ENCODE measurements around the gene MAP2K3. TPM values are rescaled to one million over a fixed set of nuclear protein-coding genes. Genes with fewer than 3 reads are reported as not detected.

The MAP2K3 gene
- total and polyA plus RNA-seq, 2 experiments from 2014 or later: 18.4 to 42.5 TPM

DNA sequence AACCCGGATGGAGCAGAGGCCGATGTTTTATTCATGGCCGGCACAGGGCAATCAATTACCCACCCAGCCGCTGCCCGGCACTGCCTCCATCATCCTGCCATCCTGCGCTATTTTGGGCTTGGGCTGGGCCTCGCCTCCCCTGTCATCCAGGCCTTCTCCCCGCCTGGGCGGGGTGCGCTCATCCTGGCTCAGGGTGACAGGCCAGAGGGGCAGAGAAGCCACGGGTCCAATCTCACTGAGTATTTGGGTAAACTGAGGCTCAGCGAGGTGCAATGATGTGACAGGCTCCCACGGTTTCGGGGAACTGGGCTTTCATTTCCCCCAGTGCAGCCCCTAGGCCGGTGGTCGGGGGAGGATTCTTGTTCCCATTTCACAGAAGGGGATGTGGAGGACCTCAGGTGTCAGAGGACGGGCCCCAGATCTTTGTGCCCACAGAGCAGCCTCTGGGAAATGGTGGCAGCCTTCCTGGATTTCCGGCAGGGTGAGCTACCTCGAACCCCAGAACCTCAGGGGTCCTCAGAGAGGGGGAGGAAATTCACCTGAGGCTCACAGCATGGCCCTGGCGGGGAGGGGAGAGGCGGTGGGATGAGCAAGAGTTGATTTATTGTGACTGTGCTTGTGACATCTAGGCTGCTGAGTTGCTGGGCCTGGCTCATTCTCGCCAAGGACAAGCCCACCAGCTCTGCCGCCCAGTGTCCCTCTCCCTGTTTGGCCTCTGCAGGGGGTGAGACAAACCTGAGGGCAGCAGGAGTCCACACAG lies 67.9 kb downstream of the MAP2K3 start:
- H3K4me3 ChIP-seq: no peak overlapping the region
- no peaks in the 10 kb centered on the region for H3K27me3 ChIP-seq
- no peak overlapping the region for H3K27ac ChIP-seq
- TF ChIP-seq, protein P1, sequence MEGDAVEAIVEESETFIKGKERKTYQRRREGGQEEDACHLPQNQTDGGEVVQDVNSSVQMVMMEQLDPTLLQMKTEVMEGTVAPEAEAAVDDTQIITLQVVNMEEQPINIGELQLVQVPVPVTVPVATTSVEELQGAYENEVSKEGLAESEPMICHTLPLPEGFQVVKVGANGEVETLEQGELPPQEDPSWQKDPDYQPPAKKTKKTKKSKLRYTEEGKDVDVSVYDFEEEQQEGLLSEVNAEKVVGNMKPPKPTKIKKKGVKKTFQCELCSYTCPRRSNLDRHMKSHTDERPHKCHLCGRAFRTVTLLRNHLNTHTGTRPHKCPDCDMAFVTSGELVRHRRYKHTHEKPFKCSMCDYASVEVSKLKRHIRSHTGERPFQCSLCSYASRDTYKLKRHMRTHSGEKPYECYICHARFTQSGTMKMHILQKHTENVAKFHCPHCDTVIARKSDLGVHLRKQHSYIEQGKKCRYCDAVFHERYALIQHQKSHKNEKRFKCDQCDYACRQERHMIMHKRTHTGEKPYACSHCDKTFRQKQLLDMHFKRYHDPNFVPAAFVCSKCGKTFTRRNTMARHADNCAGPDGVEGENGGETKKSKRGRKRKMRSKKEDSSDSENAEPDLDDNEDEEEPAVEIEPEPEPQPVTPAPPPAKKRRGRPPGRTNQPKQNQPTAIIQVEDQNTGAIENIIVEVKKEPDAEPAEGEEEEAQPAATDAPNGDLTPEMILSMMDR (IDR thresholded peaks at IDR 0.05; ENCODE audit: low read depth, low read length): no peak
- peaks cover 15% of the 10 kb centered on the region for H3K4me1 ChIP-seq (ENCODE audit: low read depth)
- DNase-seq (ENCODE audit: low read depth in 1 of 2, low spot score in 1 of 2): no peak
- H3K9me3 ChIP-seq (ENCODE audit: low read depth): no peaks in the 10 kb centered on the region
- no peaks in the 10 kb centered on the region for H3K36me3 ChIP-seq

DNA sequence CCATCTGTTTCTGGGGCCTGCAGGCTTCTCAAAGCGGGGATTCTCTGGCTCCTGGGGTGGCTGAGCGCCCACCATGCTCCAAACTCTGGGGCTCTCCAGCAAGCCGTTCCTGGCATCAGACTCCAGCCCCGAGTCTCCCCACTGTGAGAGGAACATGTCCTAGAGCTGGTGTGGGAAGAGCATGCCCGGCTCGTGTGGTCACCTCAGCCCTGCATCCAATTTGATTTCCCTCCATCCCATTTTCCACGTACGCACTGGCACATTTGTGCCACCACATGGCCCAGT lies 68.4 kb downstream of the MAP2K3 start:
- Histone ChIP-seq H3K4me3 (no peak overlapping the region), H3K9me3 (ENCODE audit: low read depth) (no peaks in the 10 kb centered on the region), H3K27ac (no peak overlapping the region), H3K27me3 (no peaks in the 10 kb centered on the region), H3K36me3 (no peaks in the 10 kb centered on the region), H3K4me1 (ENCODE audit: low read depth) (peaks cover 20% of the 10 kb centered on the region)
- DNase-seq (ENCODE audit: low read depth in 1 of 2, low spot score in 1 of 2): no peak
- TF ChIP-seq, protein P1 (IDR thresholded peaks at IDR 0.05; ENCODE audit: low read depth, low read length): no peak

DNA sequence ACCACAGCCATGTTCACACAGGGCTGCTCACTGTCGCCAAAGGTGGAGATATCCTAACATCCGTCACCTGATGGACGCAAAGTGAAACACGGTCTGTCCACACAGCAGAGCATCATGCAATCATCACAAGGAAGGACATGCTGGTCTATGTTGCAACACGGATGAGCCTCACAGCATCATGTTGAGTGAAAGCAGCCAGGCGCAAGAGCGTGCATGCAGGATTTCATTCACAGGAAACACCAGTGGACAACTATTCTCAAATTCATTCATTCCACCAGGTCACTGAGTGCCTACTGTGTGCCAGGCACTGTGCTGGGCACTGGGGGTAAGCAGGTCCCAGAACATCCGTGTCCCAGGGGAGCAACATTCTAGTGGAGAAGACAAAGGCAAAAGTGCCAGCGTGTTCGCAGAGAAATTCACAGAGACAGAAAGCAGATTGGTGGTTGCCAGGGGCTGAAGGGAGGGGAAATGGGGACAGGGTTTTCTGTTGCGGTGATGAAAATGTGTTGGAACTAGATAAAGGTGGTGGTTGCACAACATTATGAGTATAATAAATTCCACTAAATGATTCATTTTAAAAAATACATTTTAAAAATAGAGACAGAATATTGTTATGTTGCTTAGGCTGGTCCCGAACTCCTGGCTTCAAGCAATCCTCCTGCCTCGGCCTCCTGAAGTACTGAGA lies 69.0 kb downstream of the MAP2K3 start:
- TF ChIP-seq, protein P1 (IDR thresholded peaks at IDR 0.05; ENCODE audit: low read depth, low read length): no peak
- no peak overlapping the region for H3K27ac ChIP-seq

DNA sequence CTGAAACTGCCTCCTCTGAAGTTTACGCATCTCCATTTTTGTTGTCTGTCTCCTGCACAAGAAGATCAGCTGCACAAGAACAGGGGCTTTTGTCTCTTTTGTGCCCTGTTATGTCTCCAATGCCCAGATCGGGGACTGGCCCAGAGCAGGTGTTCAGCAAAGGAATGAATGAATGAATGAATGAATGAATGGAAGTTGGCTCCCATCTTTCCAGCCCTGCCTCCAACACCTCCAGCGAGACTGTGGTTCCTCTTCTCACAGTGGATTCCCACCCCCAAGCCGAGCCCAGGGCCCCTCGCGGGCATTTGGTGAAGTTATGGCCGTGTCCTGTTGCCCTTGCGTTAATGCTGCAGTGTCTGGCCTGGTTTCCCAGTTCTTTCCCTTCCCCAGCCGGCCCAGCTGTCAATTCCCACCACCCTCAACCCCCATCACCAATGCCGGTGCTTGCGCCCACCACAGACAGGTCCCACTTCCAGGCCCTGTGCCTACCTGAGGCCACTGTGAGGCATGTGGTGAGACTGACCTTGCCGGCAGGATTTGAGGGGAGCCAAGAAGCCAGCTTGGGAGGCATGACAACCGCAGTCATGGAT lies 70.4 kb downstream of the MAP2K3 start:
- no peak overlapping the region for H3K27ac ChIP-seq
- peaks cover 39% of the 10 kb centered on the region for H3K4me1 ChIP-seq (ENCODE audit: low read depth)
- H3K4me3 ChIP-seq: no peak overlapping the region
- DNase-seq (ENCODE audit: low read depth in 1 of 2, low spot score in 1 of 2): no peak
- H3K27me3 ChIP-seq: no peaks in the 10 kb centered on the region
- TF ChIP-seq, protein P1 (IDR thresholded peaks at IDR 0.05; ENCODE audit: low read depth, low read length): no peak
- no peaks in the 10 kb centered on the region for H3K36me3 ChIP-seq
- H3K9me3 ChIP-seq (ENCODE audit: low read depth): no peaks in the 10 kb centered on the region

More for the DNA sequence above, 69.0 kb downstream of the MAP2K3 start:
- no peaks in the 10 kb centered on the region for H3K9me3 ChIP-seq (ENCODE audit: low read depth)
- peak in 1 of 2 donors; percentile 84 for DNase-seq (ENCODE audit: low read depth in 1 of 2, low spot score in 1 of 2)
- no peaks in the 10 kb centered on the region for H3K36me3 ChIP-seq
- H3K4me1 ChIP-seq (ENCODE audit: low read depth): peaks cover 25% of the 10 kb centered on the region
- H3K4me3 ChIP-seq: no peak overlapping the region
- H3K27me3 ChIP-seq: no peaks in the 10 kb centered on the region

DNA sequence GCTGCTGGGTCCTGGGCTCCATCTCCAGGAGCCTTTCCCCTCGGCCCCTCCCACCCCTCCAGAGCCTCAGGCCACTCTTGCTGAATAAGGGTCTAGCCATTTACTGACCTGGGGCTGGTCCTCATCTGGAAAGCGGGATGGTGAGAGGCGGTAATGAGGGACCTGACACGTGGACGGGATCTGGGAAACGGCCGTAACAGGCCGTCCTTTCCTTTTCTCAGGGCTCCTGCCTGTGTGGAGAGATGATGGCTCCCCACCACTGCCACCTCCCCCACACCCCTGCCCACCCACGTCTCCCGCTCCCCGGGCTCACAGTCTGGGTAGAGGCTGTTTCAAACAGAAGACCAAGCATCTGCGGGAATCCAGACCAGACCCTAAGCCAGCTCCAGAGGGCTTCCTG lies 71.1 kb downstream of the MAP2K3 start:
- DNase-seq (ENCODE audit: low read depth in 1 of 2, low spot score in 1 of 2): no peak
- no peaks in the 10 kb centered on the region for H3K27me3 ChIP-seq
- H3K9me3 ChIP-seq (ENCODE audit: low read depth): no peaks in the 10 kb centered on the region
- H3K27ac ChIP-seq: no peak overlapping the region
- H3K4me3 ChIP-seq: no peak overlapping the region
- H3K4me1 ChIP-seq (ENCODE audit: low read depth): peaks cover 43% of the 10 kb centered on the region
- H3K36me3 ChIP-seq: no peaks in the 10 kb centered on the region
- TF ChIP-seq, protein P1 (IDR thresholded peaks at IDR 0.05; ENCODE audit: low read depth, low read length): no peak

All from cardiac muscle cell (in vitro differentiated cells and primary cell).